Psoas muscle (tissue), 8 donors: ENCODE data around the gene TENM4. TPM values are rescaled to one million over a fixed set of nuclear protein-coding genes. Genes with fewer than 3 reads are reported as not detected.

ENCODE experiments used
- ATAC-seq, 4 donors: fragments of 200-7000 bp; cut with Tn5 transposase; one replicate each; pipeline ENCODE4 v1.9.1; 2020; ENCODE audit warnings: moderate library complexity in 3 of 4, mild to moderate bottlenecking in 2 of 4
- DNase-seq, 2 donors: peaks; one replicate each; pipeline ENCODE4 v3.0.0-alpha.2; 2020
- H3K27ac ChIP-seq: fragments of 200-600 bp; one replicate; pipeline ENCODE4 v1.8.0; 2022
- H3K27me3 ChIP-seq, 3 donors: fragments of 200-600 bp in 1 of 3; one replicate each; pipeline versions ENCODE4 v1.6.1 to v1.8.0; 2013 to 2022; ENCODE audit warnings: low read length in 2 of 3, mild to moderate bottlenecking in 2 of 3, moderate library complexity in 1 of 3; ENCODE audit not compliant: insufficient read depth in 3 of 3
- H3K36me3 ChIP-seq, 2 donors: fragments of 200-600 bp in 1 of 2; one replicate each; pipeline versions ENCODE4 v1.6.1 to v1.8.0; 2013 to 2022; ENCODE audit warnings: low read depth in 1 of 2, mild to moderate bottlenecking in 1 of 2, moderate library complexity in 1 of 2; ENCODE audit not compliant: insufficient read depth in 1 of 2
- H3K4me1 ChIP-seq: fragments of 200-600 bp; one replicate; pipeline ENCODE4 v1.8.0; 2022
- H3K4me3 ChIP-seq: fragments of 200-600 bp; one replicate; pipeline ENCODE4 v1.8.0; 2022; ENCODE audit warnings: mild to moderate bottlenecking
- H3K9me3 ChIP-seq: fragments of 200-600 bp; one replicate; pipeline ENCODE4 v1.8.0; 2022
- CTCF ChIP-seq: fragments of 200-600 bp; IDR thresholded peaks from one replicate; pipeline ENCODE4 v1.8.0; 2022; ENCODE audit warnings: antibody characterized with exemption
- WGBS, 3 donors: extraction: QIAGEN DNeasy Blood & Tissue Kit; methylation state at CpG; one replicate each; pipeline versions ENCODE4 v1.1.6 to v1.1.7; 2013; 5-methylcytosine and 5-hydroxymethylcytosine counted together
- intact Hi-C, 2 donors: fragments of 100-400 bp; cut with DNase I; formaldehyde crosslinking; loops; one replicate each; pipeline versions ENCODE4 v1.11.0 to v1.14.2; 2022
- polyA plus RNA-seq, 3 donors: library from polyadenylated mRNA; stranded (reverse); fragments of 200-250 nt; gene quantifications; one replicate each; pipeline ENCODE4 v1.2.3, GENCODE V29; 2013
- total RNA-seq, 4 donors: library from RNA; stranded (reverse); fragmentation: NEBNext Ultra II Directional in 2 of 4; extraction: Animal tissue kit (Norgen Biotek cat#: 25700) in 2 of 4; gene quantifications; one replicate each; pipeline versions ENCODE4 v1.2.1 to v1.2.4, GENCODE V29; 2021 to 2023
- donor health status: healthy with polysubstance abuse.
- donor health status: DM: no; HTN: no; CAD: no; lungs with moderate emphysema.
- donor health status: Bipolar disorder and iron deficiency.
- donor health status: healthy.
- donor health status: DM: yes; HTN: yes; CAD: no.
- donor health status: DM: no; HTN: no; CAD: no.
- donor health status: DM: no; HTN: no; CAD: no.
- donor health status: DM: yes; HTN: yes; CAD: no.

The TENM4 gene
- total and polyA plus RNA-seq, 7 donors = 0.05 to 1.7 (median 0.48) TPM

DNA sequence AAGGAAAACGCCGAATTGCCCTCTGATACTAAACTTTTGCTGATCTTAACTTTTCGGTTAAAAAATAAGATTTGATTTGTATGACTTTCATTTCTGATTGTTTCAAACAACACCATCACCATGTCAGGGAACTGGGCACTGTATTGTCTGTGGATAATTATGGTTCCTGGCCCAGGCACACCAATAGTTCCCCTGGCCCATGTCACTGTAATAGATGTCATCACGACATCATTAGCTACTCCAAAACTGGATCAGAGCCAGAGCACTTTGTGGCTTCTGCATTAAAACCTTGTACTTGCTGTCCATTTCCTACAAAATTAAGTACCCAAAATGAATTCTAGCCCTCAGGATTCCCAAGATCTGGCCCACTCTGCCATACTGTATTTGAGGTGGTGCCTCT lies 746.7 kb downstream of the TENM4 start:
- ATAC-seq = no peak
- Histone ChIP-seq H3K4me1 (no peaks in the 10 kb centered on the region), H3K27ac (no peak overlapping the region), H3K9me3 (no peaks in the 10 kb centered on the region), H3K36me3 (no peaks in the 10 kb centered on the region), H3K27me3 (peaks cover 0 to 3% (median 0%) of the 10 kb centered on the region in 3 donors), H3K4me3 (no peak overlapping the region)
- no peak for TF ChIP-seq CTCF
- no peak for DNase-seq
- intact Hi-C loops = no loop called here
- WGBS, 3 donors = 76 to 80% (median 79%) methylated on average over 4 of the region's 4 CpGs

- no peak for TF ChIP-seq CTCF
- Histone ChIP-seq H3K4me1 (no peaks in the 10 kb centered on the region), H3K9me3 (no peaks in the 10 kb centered on the region), H3K4me3 (no peak overlapping the region), H3K27me3 (no peaks in the 10 kb centered on the region), H3K36me3 (no peaks in the 10 kb centered on the region), H3K27ac (no peak overlapping the region)
- 47 to 88% (median 79%) methylated on average over 2 of the region's 2 CpGs for whole genome bisulfite sequencing, 3 donors
- ATAC-seq = no peak
- DNase-seq = no peak
- intact Hi-C loops = no loop called here
Measured at GRCh38 chr11:78691215-78691614, 749.6 kb downstream of the TENM4 start.

DNA sequence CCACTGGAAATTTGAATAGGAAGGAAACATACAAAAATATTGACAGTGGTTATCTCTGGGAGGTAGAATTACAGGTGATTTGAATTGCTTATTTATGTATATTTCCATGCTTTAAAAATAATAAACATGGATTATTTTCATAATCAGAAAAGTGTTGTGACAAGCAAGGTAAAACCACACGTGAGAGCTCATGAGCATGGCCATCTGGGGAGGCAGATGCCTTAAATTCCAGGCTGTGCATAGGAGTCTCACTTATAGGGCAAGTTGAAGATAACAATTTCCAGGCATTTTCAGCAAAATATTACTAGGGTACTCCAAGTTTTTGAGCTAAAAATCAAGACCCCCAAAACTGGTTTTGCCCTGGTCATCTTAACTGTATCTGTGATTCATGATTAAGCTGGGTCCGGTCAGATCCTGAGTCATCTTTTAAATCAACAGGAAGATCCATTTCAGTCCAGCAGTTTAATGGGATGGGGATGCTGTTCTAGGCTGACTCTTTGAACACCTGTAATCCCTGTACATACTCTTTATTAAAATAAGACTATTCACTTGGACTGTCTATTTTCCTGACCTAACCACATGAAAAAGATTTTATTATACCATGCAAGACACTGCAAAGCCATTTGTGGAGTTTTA lies 750.4 kb downstream of the TENM4 start:
- Histone ChIP-seq H3K27me3 (no peaks in the 10 kb centered on the region), H3K27ac (no peak overlapping the region), H3K4me1 (no peaks in the 10 kb centered on the region), H3K9me3 (no peaks in the 10 kb centered on the region), H3K4me3 (no peak overlapping the region), H3K36me3 (no peaks in the 10 kb centered on the region)
- WGBS, 3 donors = 84 to 91% (median 90%) methylated on average over 2 of the region's 2 CpGs
- intact Hi-C loops = no loop called here
- no peak for ATAC-seq
- TF ChIP-seq CTCF = no peak
- no peak for DNase-seq

- H3K36me3 ChIP-seq = no peaks in the 10 kb centered on the region
- H3K27ac ChIP-seq = no peak overlapping the region
- intact Hi-C loops = no loop called here
- H3K27me3 ChIP-seq = no peaks in the 10 kb centered on the region
- H3K9me3 ChIP-seq = no peaks in the 10 kb centered on the region
- DNase-seq (no peak), ATAC-seq (no peak)
- WGBS, 3 donors = 68 to 86% (median 73%) methylated on average over 5 of the region's 5 CpGs
- TF ChIP-seq CTCF = no peak
- no peak overlapping the region for H3K4me3 ChIP-seq
- H3K4me1 ChIP-seq = no peaks in the 10 kb centered on the region
Measured at GRCh38 chr11:78689585-78690153, 751.2 kb downstream of the TENM4 start.

- ATAC-seq (no peak), DNase-seq (no peak)
- Histone ChIP-seq H3K4me1 (no peaks in the 10 kb centered on the region), H3K27me3 (no peaks in the 10 kb centered on the region), H3K9me3 (no peaks in the 10 kb centered on the region), H3K27ac (no peak overlapping the region), H3K4me3 (no peak overlapping the region), H3K36me3 (no peaks in the 10 kb centered on the region)
- intact Hi-C loops = no loop called here
- no peak for TF ChIP-seq CTCF
- WGBS, 3 donors = 66 to 79% (median 77%) methylated on average over 3 of the region's 3 CpGs
Measured at GRCh38 chr11:78689101-78689500, 751.7 kb downstream of the TENM4 start.
